ENCODE results near the gene KCTD2. TPM values are rescaled to one million over a fixed set of nuclear protein-coding genes. Genes with fewer than 3 reads are reported as not detected.
"Not testable (repeated sequence)": the region's sequence is repeated elsewhere in the genome, so short reads cannot be mapped to it uniquely, and the experiment has no call there.

Gene KCTD2
- total and polyA plus RNA-seq, 8 donors = 6.3 to 14.6 (median 8.7) TPM

- H3K36me3 ChIP-seq = no peaks in the 10 kb centered on the region
- ATAC-seq (peak in 2 of 4 donors; percentile 40 to 54), DNase-seq (peak in 1 of 6 donors; percentile 12), FAIRE-seq (no peak)
- no peaks in the 10 kb centered on the region for H3K27me3 ChIP-seq
- no peaks in the 10 kb centered on the region for H3K4me1 ChIP-seq
- TF ChIP-seq, protein P1, sequence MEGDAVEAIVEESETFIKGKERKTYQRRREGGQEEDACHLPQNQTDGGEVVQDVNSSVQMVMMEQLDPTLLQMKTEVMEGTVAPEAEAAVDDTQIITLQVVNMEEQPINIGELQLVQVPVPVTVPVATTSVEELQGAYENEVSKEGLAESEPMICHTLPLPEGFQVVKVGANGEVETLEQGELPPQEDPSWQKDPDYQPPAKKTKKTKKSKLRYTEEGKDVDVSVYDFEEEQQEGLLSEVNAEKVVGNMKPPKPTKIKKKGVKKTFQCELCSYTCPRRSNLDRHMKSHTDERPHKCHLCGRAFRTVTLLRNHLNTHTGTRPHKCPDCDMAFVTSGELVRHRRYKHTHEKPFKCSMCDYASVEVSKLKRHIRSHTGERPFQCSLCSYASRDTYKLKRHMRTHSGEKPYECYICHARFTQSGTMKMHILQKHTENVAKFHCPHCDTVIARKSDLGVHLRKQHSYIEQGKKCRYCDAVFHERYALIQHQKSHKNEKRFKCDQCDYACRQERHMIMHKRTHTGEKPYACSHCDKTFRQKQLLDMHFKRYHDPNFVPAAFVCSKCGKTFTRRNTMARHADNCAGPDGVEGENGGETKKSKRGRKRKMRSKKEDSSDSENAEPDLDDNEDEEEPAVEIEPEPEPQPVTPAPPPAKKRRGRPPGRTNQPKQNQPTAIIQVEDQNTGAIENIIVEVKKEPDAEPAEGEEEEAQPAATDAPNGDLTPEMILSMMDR (IDR thresholded peaks at IDR 0.05) = no peak
- WGBS, 2 donors = 87 to 92% methylated on average over 2 of the region's 2 CpGs
- H3K27ac ChIP-seq = no peak overlapping the region
- no peak overlapping the region for H3K4me3 ChIP-seq
- intact Hi-C loops (cut with DNase I) = no loop called here
- no peaks in the 10 kb centered on the region for H3K9me3 ChIP-seq
These were observed 22.8 kb downstream of the KCTD2 start for GRCh38 chr17:75069783-75070182.

DNA sequence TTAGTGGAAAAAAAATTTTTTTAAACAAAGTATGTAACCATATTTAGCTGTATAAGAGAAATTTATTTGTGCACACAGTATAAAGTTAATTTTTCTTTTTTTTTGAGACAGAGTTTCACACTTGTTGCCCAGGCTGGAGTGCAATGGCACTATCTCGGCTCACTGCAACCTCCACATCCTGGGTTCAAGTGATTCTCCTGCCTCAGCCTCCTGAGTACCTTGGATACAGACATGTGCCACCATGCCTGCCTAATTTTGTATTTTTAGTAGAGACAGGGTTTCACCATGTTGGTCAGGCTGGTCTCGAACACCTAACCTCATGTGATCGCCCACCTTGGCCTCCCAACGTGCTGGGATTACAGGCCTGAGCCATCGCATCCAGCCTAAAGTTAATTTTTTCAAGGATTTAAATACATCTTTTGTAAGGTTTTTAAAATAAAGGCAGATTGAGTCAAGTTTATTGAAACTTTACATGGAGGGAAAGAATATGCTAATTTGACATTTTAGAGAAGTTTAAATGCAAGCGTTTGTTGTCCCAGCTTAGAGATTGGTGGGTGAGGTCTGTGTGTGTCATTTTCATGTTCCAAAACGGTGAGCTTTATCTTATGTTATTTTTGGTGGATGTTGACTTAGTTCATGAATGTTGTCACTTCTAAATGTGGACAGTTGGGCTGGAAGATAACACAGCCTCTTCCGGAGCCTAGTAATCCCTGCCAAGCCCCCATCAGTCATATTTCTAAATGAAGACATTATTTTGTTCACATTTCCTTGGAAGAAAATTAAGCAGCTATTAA is 24.6 kb downstream of the KCTD2 start:
- FAIRE-seq; H3K27ac ChIP-seq; H3K4me1 ChIP-seq; H3K36me3 ChIP-seq; H3K9me3 ChIP-seq; ATAC-seq; H3K27me3 ChIP-seq; DNase-seq; intact Hi-C loops (cut with DNase I); H3K4me3 ChIP-seq: not testable (repeated sequence)
- WGBS, 2 donors = 77 to 80% methylated on average over 8 of the region's 8 CpGs

DNA sequence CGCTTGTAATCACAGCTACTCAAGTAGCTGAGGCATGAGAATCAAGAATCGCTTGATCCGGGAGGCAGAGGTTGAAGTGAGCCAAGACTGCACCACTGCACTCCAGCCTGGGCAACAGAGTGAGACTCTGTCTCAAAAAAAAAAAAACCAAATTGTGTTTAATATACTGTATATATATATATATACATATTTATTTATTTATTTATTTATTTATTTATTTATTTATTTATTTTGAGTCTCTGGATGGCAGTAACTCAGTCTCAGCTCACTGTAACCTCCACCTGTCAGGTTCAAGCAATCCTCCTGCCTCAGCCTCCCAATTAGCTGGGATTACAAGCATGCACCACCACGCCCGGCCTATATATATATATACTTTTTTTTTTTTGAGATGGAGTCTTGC is 25.9 kb downstream of the KCTD2 start:
- 96 to 98% methylated on average over 5 of the region's 5 CpGs for WGBS, 2 donors
- H3K36me3 ChIP-seq; ATAC-seq; FAIRE-seq; H3K27me3 ChIP-seq; H3K9me3 ChIP-seq; H3K27ac ChIP-seq; intact Hi-C loops (cut with DNase I); DNase-seq; H3K4me1 ChIP-seq; H3K4me3 ChIP-seq: not testable (repeated sequence)

- Histone ChIP-seq H3K27me3 (no peaks in the 10 kb centered on the region), H3K9me3 (no peaks in the 10 kb centered on the region), H3K4me1 (peaks cover 0 to 12% (median 5%) of the 10 kb centered on the region in 3 donors), H3K36me3 (no peaks in the 10 kb centered on the region), H3K27ac (no peak overlapping the region), H3K4me3 (no peak overlapping the region)
- no peak for ATAC-seq
- TF ChIP-seq, protein P1 (IDR thresholded peaks at IDR 0.05) = no peak
- DNase-seq = peak in 1 of 6 donors; percentile 16
- 76 to 82% methylated on average over 5 of the region's 5 CpGs for WGBS, 2 donors
- no peak for FAIRE-seq
- intact Hi-C loops (cut with DNase I) = no loop called here
These were observed 26.6 kb downstream of the KCTD2 start for GRCh38 chr17:75073618-75074047.

- Histone ChIP-seq H3K9me3 (no peaks in the 10 kb centered on the region), H3K4me3 (no peak overlapping the region), H3K27me3 (no peaks in the 10 kb centered on the region), H3K36me3 (no peaks in the 10 kb centered on the region), H3K4me1 (peaks cover 0 to 17% (median 5%) of the 10 kb centered on the region in 3 donors), H3K27ac (no peak overlapping the region)
- FAIRE-seq (no peak), ATAC-seq (no peak), DNase-seq (peak in 1 of 6 donors; percentile 42)
- 81 to 88% methylated on average over 14 of the region's 14 CpGs for WGBS, 2 donors
- intact Hi-C loops (cut with DNase I) = no loop called here
- TF ChIP-seq, protein P1 (IDR thresholded peaks at IDR 0.05) = no peak
These were observed 27.5 kb downstream of the KCTD2 start for GRCh38 chr17:75074532-75074931.
